ENCODE measurements around the gene GC.

Gene GC

GRCh38 chr4:71732706-71733105, 51.2 kb downstream of the GC start:
- TF ChIP-seq, protein P1, sequence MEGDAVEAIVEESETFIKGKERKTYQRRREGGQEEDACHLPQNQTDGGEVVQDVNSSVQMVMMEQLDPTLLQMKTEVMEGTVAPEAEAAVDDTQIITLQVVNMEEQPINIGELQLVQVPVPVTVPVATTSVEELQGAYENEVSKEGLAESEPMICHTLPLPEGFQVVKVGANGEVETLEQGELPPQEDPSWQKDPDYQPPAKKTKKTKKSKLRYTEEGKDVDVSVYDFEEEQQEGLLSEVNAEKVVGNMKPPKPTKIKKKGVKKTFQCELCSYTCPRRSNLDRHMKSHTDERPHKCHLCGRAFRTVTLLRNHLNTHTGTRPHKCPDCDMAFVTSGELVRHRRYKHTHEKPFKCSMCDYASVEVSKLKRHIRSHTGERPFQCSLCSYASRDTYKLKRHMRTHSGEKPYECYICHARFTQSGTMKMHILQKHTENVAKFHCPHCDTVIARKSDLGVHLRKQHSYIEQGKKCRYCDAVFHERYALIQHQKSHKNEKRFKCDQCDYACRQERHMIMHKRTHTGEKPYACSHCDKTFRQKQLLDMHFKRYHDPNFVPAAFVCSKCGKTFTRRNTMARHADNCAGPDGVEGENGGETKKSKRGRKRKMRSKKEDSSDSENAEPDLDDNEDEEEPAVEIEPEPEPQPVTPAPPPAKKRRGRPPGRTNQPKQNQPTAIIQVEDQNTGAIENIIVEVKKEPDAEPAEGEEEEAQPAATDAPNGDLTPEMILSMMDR (conservative IDR thresholded peaks at IDR 0.05; ENCODE audit: low read depth, low read length): peak; percentile 58
- H3K4me3 ChIP-seq (ENCODE audit: low read length): no peak overlapping the region
- peak; percentile 28 for DNase-seq (ENCODE audit: low read depth)

DNA sequence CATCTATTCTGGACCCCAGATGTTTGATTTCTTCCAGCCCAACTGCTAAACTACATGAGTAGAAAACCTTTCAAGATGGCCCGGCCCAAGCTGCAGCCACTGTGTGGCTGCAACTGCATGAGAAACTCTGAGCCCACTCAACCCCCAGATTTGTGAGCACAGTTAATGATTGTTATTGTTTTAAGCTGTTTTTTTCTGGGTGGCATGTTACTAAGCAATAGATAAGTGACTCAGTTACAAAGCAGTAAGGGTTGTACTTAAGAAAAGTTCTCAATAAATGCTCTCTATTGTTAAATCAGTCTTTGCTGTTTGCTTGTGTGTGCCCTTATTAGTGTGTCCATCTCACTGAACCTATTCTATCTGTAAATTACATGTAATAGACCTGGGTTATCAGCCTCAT, 51.8 kb downstream of the GC start:
- TF ChIP-seq, protein P1 (conservative IDR thresholded peaks at IDR 0.05; ENCODE audit: low read depth, low read length): no peak
- no peak for DNase-seq (ENCODE audit: low read depth)
- H3K4me3 ChIP-seq (ENCODE audit: low read length): no peak overlapping the region

DNA sequence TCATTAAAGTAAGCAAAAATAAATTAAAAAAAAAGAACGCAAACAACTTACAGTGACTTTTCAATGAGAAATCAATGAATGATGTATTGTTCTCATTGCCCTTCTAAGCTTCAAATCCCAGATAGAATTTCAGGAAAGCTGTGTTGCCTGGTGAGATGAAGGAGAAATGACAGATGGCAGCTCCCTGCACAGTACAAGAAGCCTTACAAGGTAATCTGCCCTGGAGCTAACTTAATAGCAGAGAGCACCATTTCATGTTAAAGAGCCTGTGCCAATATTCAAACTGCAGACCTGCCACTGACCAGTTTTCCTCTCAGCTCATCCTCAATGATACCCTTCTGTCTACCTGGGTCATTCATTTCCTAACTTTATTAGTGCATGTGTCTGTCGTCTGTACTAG, 54.0 kb downstream of the GC start:
- no peak for DNase-seq (ENCODE audit: low read depth)
- no peak overlapping the region for H3K4me3 ChIP-seq (ENCODE audit: low read length)
- TF ChIP-seq, protein P1 (conservative IDR thresholded peaks at IDR 0.05; ENCODE audit: low read depth, low read length): no peak

DNA sequence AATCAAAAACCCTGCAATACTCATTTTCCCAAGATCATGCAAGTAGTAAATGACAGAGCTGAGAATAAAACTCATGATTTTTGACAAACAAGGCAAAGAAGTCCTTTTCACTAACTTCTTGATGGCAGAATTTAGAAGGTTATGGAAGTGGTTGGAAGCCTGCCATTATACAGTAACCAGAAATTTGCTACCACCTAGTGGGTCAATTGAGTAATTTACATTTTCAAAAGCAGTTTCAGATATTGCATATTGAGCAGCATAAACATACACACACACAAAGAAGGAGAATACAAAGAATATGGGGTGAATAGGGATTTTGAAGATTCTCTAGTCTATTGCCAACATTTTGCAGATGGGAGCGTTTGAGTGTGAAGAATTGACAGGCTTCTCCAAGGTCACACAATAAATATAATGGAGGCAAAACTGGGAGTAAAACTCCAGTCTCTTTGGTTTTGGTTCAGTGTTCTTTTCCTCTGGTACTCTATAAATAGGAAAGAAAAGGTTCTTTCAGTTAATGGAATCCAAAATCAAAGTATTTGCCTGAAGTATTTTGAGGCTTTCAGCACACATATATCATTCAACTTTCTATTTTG, 70.2 kb downstream of the GC start:
- TF ChIP-seq, protein P1 (conservative IDR thresholded peaks at IDR 0.05; ENCODE audit: low read depth, low read length): peak; percentile 50
- no peak for DNase-seq (ENCODE audit: low read depth)
- H3K4me3 ChIP-seq (ENCODE audit: low read length): no peak overlapping the region

GRCh38 chr4:71711985-71712348, 71.9 kb downstream of the GC start:
- TF ChIP-seq, protein P1 (conservative IDR thresholded peaks at IDR 0.05; ENCODE audit: low read depth, low read length): no peak
- DNase-seq (ENCODE audit: low read depth): no peak
- no peak overlapping the region for H3K4me3 ChIP-seq (ENCODE audit: low read length)

GRCh38 chr4:71711044-71711984, 72.6 kb downstream of the GC start:
- DNase-seq (ENCODE audit: low read depth): peak; percentile 90
- no peak overlapping the region for H3K4me3 ChIP-seq (ENCODE audit: low read length)
- TF ChIP-seq, protein P1 (conservative IDR thresholded peaks at IDR 0.05; ENCODE audit: low read depth, low read length): no peak

- no peak for DNase-seq (ENCODE audit: low read depth)
- no peak overlapping the region for H3K4me3 ChIP-seq (ENCODE audit: low read length)
- TF ChIP-seq, protein P1 (conservative IDR thresholded peaks at IDR 0.05; ENCODE audit: low read depth, low read length): peak; percentile 27
Measured at GRCh38 chr4:71709961-71710360, 73.9 kb downstream of the GC start.
